H1 (cell line): ENCODE measurements around the gene SIDT1.

Source experiments
- EP300 ChIP-seq, 2 experiments: IDR thresholded peaks; 1 replicate in 1 of 2; 2 replicates in 1 of 2; pipeline ENCODE4 v1.6.1; 2011 to 2012; ENCODE audit warnings: low read depth in 2 of 2, low read length in 2 of 2, mild to moderate bottlenecking in 2 of 2, borderline replicate concordance in 1 of 2, inconsistent platforms in 1 of 2, moderate library complexity in 1 of 2
- KDM1A ChIP-seq: fragments of 200-600, 300-600 bp; sonication (generic); IDR thresholded peaks from 2 replicates; pipeline ENCODE4 v1.7.1; 2016; ENCODE audit warnings: mild to moderate bottlenecking, low read length, borderline replicate concordance

GRCh38 chr3:113628788-113629187, 96.4 kb downstream of the SIDT1 start:
- TF ChIP-seq KDM1A (no peak), EP300 (IDR thresholded peaks at IDR 0.05; ENCODE audit: borderline replicate concordance in 1 of 2, low read depth in 2 of 2, low read length in 2 of 2) (no peak)
